ENCODE data around the gene DPRX.
"Not testable (repeated sequence)": the region's sequence is repeated elsewhere in the genome, so short reads cannot be mapped to it uniquely, and the experiment has no call there.

Gene DPRX

DNA sequence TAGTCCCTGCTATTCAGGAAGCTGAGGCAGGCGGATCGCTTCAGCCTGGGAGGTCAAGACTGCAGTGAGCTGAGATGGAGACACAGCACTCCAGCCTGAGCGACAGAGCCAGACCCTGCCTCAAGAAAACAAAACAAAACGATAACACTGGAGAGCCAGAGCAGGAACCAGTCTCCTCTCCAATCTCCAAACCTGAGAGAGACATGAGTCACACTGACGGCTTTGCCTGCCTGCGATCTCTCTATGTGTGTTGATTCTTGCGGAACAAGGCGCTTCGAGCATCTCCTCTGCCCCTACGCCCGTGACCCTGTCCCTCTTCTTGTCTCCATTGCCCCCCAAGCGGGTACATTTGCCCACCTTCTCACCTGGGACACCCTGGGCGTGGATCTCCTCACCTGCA lies 15.6 kb downstream of the DPRX start:
- no peak for DNase-seq

DNA sequence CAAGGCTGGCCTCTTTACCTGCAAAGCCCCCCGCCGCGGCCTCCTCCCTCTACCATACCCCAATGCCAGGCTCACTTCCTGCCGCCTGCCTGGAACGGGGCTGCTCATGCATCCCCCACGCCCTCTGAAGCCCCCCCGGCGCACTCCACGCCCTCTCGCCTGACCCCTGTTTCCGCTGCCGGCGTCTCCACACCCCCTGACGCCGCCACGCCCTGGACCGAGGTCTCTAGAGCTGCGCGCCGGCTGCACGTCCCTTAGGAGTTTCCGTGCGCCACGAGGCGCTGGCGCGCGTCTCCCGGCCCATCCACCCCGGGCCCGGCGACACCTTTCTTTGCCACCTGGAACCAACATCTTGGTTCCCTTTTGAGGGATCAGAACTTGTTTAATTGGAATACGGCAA lies 16.0 kb downstream of the DPRX start:
- no peak for DNase-seq

DNA sequence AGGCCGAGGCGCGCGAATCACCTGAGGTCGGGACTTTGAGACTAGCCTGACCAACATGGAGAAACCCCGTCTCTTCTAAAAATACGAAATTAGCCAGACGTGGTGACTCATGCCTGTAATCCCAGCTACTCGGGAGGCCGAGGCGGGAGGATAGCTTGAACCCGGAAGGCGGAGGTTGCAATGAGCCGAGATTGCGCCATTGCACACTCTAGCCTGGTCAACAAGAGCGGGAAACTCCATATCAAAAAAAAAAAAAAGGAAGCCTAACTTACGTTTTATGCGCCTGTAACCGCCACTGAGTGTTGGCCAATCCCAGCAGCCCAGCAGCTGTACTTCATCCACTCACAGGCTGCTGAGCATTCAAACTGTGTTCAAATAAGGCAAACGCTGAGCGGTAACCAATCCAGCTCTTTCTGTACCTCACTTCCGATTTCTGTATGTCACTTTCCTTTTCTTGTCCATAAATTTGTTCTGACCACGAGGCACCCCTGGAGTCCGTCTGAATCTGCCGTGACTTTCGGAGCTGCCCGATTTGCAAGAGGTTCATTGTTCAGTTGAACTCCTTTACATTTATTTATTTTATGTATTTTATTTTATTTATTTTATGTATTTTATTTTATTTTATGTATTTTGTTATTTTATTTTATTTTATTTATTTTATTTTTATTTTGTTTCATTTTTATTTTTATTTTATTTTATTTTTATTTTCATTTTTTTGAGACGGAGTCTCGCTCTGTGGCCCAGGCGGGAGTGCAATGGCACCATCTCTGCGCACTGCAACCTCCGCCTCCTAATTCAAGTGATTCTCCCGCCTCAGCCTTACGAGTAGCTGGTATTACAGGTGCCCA lies 18.2 kb downstream of the DPRX start:
- DNase-seq: no peak

DNA sequence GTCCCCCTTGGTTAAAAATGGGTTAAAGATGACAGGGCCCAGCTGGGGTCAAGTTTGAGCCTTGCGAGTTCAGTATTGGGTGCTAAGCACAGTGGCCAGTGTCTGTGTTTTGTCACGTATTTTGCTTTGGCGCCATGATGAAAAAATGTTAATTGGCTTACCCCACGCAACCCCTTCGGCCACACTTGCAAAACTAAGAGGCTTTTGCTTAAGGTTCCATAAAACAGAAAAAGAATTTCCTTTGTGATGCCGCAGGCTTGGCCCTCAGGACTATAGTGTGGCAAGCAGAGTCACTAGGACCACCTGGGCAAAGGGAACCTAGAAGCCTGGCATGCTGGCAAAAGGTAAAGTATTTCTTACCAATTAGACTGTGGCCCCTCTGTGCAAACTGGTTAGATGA lies 20.7 kb downstream of the DPRX start:
- no peak for DNase-seq

DNA sequence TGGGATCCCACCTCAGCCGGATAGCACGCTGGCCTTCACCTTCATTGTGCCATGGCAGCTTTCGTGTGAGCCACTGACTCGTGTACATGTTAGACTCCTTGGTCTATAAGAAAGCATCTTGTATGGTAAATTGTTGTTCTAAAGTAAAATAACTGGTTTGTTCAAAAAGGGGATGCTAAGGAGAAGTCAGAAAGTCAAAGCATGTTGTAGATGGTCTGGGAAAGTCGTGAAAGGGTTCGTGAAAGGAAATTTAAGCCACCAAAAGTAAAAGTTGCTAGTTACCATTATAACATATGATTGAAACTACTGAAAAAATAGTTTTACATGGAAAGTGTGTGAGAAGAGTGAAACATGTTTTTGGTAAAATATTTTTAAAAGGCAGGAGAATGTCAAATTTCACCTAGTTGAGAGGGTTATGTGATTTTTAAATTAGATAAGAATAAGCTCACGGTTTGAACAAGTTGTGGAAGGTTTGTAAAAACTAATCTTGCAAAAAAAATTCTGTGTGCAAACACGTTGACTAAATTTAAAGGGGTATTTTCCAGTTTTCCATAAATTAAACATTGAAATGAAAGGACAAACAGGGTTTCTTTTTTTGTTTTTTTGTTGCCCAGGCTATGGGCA lies 23.4 kb downstream of the DPRX start:
- DNase-seq: no peak

DNA sequence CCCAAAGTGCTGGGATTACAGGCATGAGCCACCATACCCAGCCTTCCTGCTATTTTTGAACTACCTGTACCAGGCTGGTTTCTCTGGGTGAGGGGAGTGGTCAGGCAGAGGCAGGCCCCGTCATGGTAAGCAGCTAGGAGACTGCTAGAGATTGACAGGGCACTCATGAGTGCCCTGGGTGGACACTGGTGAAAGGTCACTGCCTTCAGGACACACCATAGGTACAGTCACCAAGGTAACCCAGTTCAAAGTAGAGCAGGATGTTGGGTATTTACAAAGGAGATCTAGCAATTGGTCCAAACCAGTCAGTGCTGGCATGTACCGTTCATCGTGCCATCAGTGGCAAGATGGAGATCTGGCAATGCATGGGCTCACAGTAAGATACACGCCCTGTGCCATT lies 25.5 kb downstream of the DPRX start:
- no peak for DNase-seq

DNA sequence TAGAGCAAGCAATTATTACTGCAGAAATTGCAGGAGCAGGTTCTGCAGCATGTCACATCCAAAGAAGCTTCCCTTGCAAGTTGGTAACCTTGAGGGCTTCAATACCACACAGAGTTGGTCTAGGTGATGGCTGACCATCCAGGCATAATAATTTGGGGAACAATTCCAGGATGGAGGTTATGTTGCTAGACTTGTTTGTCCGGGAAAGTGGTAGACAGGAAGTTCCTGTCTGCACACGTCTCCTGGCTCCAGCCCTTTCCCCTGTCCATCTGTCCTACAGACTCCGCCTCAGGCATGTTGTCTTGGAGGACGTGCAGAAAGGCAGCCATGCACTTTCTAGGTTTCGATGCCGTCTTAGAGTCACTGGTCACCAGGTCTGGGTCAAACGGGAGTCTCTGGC lies 26.0 kb downstream of the DPRX start:
- DNase-seq: no peak

DNA sequence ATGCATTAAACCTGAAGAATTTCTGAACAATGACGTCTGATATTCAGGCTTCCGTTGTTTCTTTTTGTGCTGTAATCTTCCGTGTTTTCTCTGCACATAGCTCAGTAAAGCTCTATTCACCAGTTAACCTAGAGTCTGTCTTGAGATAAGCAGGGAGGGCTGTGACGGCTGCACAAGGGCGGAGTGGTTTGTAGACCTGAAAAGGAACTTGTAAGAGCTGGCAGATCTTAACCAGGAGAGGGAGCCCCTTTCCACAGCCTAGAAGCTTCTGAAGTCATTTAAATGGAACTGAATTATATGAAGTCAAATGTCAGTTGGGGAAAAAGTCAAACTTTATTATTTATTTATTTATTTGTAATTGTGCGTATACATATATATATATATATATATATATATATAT lies 27.5 kb downstream of the DPRX start:
- no peak for DNase-seq

DNA sequence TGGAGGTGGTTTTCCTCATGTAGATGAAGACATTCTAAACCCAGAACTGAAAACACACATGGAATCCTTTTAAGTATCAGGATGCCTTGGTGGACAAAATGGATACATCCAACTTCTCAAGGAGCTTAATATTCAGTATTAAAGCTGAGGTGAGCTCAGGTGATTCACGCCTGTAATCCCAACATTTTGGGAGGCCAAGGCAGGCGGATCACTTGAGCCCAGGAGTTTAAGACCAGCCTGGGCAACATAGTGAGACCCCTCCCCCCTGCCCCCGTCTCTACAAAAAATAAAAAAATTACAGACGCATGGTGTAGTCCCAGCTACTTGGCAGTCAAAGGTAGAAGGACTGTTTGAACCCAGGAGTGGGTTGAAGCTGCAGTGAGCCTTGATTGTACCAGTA lies 28.8 kb downstream of the DPRX start:
- DNase-seq: no peak

DNA sequence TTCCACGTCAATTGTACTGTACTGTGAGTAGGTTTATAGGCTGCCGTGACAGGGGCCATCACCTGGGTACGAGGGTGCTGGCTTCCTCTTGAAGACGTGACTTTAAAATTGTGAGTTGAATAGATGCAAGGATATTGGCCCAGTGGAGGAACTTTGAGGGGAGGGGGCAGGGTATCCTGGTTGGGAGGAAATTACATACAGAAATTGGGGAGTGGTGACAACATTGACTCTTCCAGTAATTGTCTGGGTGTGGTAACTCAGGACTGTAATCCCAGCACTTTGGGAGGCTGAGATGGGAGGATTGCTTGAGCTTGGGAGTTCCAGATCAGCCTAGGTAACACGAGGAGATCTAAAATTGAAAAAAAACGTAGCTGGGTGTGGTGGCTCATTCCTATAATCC lies 30.4 kb downstream of the DPRX start:
- no peak for DNase-seq

DNA sequence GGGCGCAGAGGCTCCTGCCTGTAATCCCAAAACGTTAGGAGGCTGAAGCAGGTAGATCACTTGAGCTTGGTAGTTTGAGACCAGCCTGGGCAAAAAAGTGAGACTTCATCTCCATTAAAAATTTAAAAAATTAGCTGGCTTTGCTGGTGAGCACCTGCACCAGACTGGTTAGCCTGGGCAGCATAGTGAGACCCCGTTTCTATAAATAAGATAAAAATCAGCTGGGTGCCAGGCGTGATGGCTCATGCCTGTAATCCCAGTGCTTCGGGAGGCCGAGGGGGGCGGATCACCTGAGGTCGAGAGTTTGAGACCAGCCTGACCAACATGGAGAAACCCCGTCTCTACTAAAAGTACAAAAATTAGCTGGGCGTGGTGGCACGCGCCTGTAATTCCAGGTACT lies 32.4 kb downstream of the DPRX start:
- DNase-seq: no peak

DNA sequence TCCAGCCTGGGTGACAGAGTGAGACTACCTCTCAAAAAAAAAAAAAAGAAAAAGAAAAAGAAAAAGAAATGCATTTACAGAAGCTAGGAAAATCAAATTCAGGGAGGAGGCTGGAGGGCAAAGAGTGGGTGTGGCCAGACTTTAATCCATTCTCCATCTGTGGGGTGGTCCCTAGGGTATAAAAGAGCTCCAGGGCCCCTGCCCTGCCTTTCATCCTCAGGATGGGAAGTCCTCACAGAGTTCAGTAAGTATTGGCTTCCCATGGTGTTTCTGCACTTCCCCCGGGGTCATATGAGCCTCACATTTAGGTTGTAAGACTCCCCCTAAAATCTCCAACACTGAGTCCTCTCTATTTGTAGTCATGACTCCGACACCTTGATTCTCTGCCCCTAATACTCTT lies 33.0 kb downstream of the DPRX start:
- DNase-seq: no peak

DNA sequence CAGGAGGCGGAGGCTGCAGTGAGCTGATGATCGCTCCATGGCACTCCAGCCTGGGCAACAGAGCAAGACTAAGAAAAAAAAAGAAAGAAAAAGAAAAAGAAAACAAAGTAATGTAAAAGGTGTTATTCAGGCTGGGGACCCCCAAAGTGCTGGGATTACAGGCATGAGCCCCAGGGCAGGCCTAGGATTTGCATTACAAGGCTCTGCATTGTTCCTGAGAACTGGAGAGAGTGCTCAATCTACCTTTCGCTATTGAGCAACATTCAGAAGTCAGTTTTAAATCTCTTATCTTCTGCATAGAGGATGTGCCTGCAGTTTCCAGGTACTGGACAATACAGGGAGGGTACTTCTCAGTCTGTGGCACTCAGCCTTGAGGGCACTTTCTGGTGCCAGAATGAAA lies 34.5 kb downstream of the DPRX start:
- DNase-seq: not testable (repeated sequence)

DNA sequence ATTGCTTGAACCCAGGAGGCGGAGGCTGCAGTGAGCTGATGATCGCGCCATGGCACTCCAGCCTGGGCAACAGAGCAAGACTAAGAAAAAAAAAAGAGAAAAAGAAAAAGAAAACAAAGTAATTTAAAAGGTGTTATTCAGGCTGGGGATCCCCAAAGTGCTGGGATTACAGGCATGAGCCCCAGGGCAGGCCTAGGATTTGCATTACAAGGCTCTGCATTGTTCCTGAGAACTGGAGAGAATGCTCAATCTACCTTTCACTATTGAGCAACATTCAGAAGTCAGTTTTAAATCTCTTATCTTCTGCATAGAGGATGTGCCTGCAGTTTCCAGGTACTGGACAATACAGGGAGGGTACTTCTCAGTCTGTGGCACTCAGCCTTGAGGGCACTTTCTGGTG lies 37.0 kb downstream of the DPRX start:
- not testable (repeated sequence) for DNase-seq

DNA sequence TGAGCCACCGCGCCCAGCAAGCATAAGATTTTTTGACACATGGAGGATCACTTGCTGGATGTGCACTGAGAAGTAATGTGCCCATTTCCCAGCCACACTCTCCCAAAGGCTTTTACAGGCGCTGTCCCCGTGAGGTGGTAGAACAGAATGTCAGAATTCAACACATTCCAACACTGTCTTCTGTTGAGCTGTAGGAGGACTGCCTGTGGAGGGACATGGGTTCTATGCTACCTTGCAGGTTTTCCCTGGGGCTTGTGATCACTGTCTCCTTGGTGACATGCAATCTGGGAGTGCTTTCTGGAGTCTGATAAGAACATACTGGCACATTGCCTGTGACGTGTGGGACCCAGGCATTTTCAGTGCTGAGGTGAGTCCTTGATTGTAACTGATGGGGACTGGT lies 38.5 kb downstream of the DPRX start:
- no peak for DNase-seq

DNA sequence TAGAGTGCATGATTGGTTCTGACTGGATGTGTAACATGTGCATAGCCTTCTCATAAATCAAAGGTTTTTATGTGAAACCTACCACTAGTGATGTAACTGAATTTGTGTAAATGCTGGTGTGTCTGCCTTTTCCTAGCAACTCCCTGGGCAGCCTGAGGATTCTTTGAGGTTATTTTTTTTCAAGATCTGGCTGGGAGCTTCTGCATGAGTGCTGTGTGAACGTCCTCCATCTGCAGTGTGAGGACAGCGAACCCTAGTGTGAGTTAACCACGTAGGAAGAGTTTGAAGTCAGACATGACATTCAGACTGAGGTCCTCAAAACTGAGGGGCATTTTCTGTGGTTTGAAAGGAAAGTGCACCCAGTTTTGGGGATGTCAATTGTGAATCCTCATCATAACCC lies 39.9 kb downstream of the DPRX start:
- no peak for DNase-seq

Data from NCI-H748 treated with DMSO at 0.1 percent for 48 hours (cell line).